VCaP (cell line): Measurements from ENCODE around the gene JADE2.
A peak's percentile ranks its signal among the peaks of the same experiment; 100 is the strongest.

Experiments
- H3K27ac ChIP-seq: fragments of 450-650 bp; 2 replicates; pipeline ENCODE4 v1.5.1; 2017
- CTCF ChIP-seq: fragments of 450-650 bp; conservative IDR thresholded peaks from 2 replicates; pipeline ENCODE4 v1.5.1; 2017; ENCODE audit warnings: mild to moderate bottlenecking, moderate library complexity

The JADE2 gene

GRCh38 chr5:134503088-134503936 lies 22.2 kb upstream of the JADE2 start:
- TF ChIP-seq CTCF, result no peak

GRCh38 chr5:134503937-134504437 lies 21.5 kb upstream of the JADE2 start:
- no peak overlapping the region for H3K27ac ChIP-seq
- TF ChIP-seq CTCF, result no peak

More at GRCh38 chr5:134503088-134503936, 22.2 kb upstream of the JADE2 start:
- no peak overlapping the region for H3K27ac ChIP-seq

- no peak for TF ChIP-seq CTCF
- H3K27ac ChIP-seq, result no peak overlapping the region
Observed at GRCh38 chr5:134504629-134505300, 20.7 kb upstream of the JADE2 start.

GRCh38 chr5:134506054-134507039 lies 19.1 kb upstream of the JADE2 start:
- no peak for TF ChIP-seq CTCF
- H3K27ac ChIP-seq, result peak overlapping the region; percentile 14; the same call in 1 of the 2 replicates

- H3K27ac ChIP-seq, result no peak overlapping the region
- no peak for TF ChIP-seq CTCF
Observed at GRCh38 chr5:134507452-134507851, 18.0 kb upstream of the JADE2 start.

GRCh38 chr5:134508521-134509195 lies 16.8 kb upstream of the JADE2 start:
- no peak overlapping the region for H3K27ac ChIP-seq
- TF ChIP-seq CTCF, result no peak
